ENCODE results near the gene FAM180A. TPM values are rescaled to one million over a fixed set of nuclear protein-coding genes. Genes with fewer than 3 reads are reported as not detected.

FAM180A gene
- total RNA-seq, 1 donor from 2014 or later, result 0.26 TPM

GRCh38 chr7:135706858-135707569 lies 41.6 kb downstream of the FAM180A start:
- Histone ChIP-seq H3K27me3 (ENCODE audit: control insufficient read depth, insufficient read depth, low read length) (no peaks in the 10 kb centered on the region), H3K36me3 (ENCODE audit: control insufficient read depth, insufficient read depth, low read length) (no peaks in the 10 kb centered on the region), H3K4me3 (ENCODE audit: low read depth, low read length) (no peak overlapping the region)
- no peak for TF ChIP-seq CTCF (IDR thresholded peaks at IDR 0.05; ENCODE audit: insufficient read depth, low read length, severe bottlenecking)
- FAIRE-seq (no peak), DNase-seq (ENCODE audit: low read depth) (peak; percentile 93)

GRCh38 chr7:135706038-135706742 lies 42.4 kb downstream of the FAM180A start:
- Histone ChIP-seq H3K4me3 (ENCODE audit: low read depth, low read length) (no peak overlapping the region), H3K36me3 (ENCODE audit: control insufficient read depth, insufficient read depth, low read length) (no peaks in the 10 kb centered on the region), H3K27me3 (ENCODE audit: control insufficient read depth, insufficient read depth, low read length) (no peaks in the 10 kb centered on the region)
- FAIRE-seq (no peak), DNase-seq (ENCODE audit: low read depth) (peak; percentile 77)
- TF ChIP-seq CTCF (IDR thresholded peaks at IDR 0.05; ENCODE audit: insufficient read depth, low read length, severe bottlenecking), result no peak

- Histone ChIP-seq H3K36me3 (ENCODE audit: control insufficient read depth, insufficient read depth, low read length) (no peaks in the 10 kb centered on the region), H3K27me3 (ENCODE audit: control insufficient read depth, insufficient read depth, low read length) (no peaks in the 10 kb centered on the region), H3K4me3 (ENCODE audit: low read depth, low read length) (no peak overlapping the region)
- no peak for TF ChIP-seq CTCF (IDR thresholded peaks at IDR 0.05; ENCODE audit: insufficient read depth, low read length, severe bottlenecking)
- FAIRE-seq (no peak), DNase-seq (ENCODE audit: low read depth) (peak; percentile 27)
Observed at GRCh38 chr7:135704698-135705097, 43.9 kb downstream of the FAM180A start.

- no peak for DNase-seq (ENCODE audit: low read depth)
- peak; percentile 29 for TF ChIP-seq CTCF (IDR thresholded peaks at IDR 0.05; ENCODE audit: insufficient read depth, low read length, severe bottlenecking)
- Histone ChIP-seq H3K27me3 (ENCODE audit: control insufficient read depth, insufficient read depth, low read length) (no peaks in the 10 kb centered on the region), H3K36me3 (ENCODE audit: control insufficient read depth, insufficient read depth, low read length) (no peaks in the 10 kb centered on the region), H3K4me3 (ENCODE audit: low read depth, low read length) (no peak overlapping the region)
- FAIRE-seq, result no peak
Observed at GRCh38 chr7:135704074-135704473, 44.5 kb downstream of the FAM180A start.

GRCh38 chr7:135697276-135698049 lies 51.1 kb downstream of the FAM180A start:
- no peak overlapping the region for H3K4me3 ChIP-seq (ENCODE audit: low read depth, low read length)
- FAIRE-seq (no peak), DNase-seq (ENCODE audit: low read depth) (no peak)
- H3K36me3 ChIP-seq (ENCODE audit: control insufficient read depth, insufficient read depth, low read length), result no peaks in the 10 kb centered on the region
- no peak for TF ChIP-seq CTCF (IDR thresholded peaks at IDR 0.05; ENCODE audit: insufficient read depth, low read length, severe bottlenecking)
- no peaks in the 10 kb centered on the region for H3K27me3 ChIP-seq (ENCODE audit: control insufficient read depth, insufficient read depth, low read length)

Data from bronchial epithelial cell (primary cell).